HG02678 (cell line): ENCODE measurements around the gene RBM19.

ENCODE experiments used
- ATAC-seq: cut with Tn5 transposase; IDR thresholded peaks from one replicate; pipeline ENCODE4 v1.9.1; 2021; ENCODE audit warnings: mild to moderate bottlenecking, moderate library complexity; ENCODE audit not compliant: unreplicated experiment

The RBM19 gene

DNA sequence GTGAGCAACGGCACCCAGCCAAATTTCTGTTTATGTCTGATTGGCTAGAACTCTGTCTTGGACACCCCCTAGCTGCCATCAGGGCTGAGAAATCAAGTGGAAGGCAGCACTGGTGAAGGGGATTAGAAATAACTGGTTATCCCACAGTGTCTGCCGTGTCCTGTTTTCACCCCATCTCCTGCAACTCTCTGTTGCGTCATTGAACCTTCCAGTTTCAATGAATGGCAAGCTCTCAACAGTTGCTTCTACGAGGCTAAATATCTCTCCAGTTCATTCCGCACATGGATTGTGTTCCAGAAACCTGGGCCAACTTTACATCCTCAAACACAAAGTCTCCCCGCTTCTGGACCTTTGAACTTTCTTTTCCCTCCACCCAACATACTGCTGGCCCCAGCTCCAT is 173.7 kb downstream of the RBM19 start:
- no peak for ATAC-seq

DNA sequence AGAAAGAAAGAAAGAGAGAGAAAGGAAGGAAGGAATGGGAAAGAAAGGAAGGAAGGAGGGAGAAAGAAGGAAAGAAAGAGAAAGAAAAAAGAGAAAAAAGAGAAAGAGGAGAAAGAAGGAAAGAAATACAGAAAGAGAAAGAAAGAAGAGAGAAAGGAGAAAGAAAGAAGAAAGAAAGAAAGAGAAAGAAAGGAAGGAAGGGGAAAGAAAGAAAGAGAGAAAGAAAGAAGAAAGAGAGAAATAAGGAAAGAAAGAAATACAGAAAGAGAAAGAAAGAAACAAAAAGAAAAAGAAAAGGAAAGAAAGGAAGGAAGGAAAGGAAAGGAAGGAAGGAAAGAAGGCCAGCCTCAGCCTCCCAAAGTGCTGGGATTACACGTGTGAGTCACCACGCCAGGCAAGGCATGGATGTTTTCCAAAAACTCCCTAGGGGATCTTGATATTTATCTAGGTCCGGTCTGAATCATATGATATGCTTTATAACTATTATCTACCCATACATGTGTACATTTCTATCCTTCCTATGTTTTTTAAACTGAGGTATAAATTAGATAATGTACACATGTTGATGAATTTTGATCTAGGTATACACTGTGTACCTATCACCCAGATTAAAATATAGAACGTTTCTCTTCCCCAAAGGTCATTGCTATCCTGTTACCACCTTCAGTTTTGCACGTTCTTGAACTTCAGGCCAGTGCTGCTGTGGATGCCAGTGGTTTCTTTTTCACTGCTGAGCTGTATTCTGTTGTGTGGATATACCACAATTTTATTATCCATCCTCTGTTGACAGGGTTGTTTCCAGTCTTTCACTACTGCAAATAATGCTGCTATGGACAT is 177.9 kb downstream of the RBM19 start:
- no peak for ATAC-seq

DNA sequence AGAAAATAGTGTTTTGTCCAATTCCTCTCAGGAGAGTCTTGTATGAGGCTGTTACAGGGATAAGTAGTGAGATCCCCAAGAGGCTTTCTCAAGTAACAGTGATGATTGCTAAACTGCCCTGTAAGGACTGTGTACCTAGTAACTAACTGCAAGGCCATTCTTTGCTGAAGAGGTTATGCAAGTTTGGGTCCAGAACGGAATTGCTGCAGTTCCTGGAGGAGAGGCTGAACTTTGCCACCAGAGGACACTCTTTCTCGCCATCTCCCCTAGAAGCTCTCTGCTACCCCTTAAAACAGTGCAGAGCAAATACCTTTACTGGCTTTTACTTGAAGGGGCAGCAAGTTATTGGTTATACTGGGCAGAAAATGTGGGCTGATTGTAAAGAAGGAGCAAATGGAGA is 180.0 kb downstream of the RBM19 start:
- no peak for ATAC-seq

DNA sequence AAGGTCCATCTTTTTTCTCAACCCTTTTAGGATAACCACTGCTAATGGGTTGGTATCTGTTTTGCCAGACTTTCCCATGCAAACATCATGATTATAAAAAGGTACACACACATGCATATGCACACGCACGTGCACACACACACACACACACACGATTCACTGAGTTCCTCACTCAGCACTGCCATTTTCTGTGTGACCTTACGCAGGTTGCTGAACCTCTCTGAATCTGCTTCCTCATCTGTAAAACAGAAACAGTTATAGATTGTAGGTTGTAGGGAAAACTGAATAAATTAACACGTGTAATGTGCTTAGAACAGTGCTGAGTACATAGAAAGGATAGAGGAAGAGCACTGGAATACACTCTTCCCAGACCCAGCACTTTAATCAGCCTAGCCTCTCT is 182.3 kb downstream of the RBM19 start:
- no peak for ATAC-seq

DNA sequence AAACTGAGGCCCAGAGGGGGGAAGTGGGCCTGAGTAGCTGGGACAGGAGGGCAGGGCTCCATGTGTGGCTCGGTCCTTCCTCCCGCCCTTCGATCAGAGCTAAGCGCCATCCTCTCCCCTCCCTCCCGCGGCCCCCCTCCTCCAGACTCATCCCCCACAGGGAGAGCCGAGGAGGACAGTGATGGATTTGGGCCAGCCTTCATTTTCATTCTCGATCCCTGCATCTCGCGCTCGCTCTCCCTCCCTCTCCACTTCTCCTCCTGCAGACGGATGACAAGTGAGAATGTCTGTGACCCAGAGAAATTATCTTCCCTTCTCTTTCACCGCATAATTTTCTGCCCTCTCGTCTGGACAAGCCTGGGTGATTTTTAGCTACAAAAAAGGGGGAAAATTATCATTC is 183.3 kb downstream of the RBM19 start:
- ATAC-seq, result no peak

DNA sequence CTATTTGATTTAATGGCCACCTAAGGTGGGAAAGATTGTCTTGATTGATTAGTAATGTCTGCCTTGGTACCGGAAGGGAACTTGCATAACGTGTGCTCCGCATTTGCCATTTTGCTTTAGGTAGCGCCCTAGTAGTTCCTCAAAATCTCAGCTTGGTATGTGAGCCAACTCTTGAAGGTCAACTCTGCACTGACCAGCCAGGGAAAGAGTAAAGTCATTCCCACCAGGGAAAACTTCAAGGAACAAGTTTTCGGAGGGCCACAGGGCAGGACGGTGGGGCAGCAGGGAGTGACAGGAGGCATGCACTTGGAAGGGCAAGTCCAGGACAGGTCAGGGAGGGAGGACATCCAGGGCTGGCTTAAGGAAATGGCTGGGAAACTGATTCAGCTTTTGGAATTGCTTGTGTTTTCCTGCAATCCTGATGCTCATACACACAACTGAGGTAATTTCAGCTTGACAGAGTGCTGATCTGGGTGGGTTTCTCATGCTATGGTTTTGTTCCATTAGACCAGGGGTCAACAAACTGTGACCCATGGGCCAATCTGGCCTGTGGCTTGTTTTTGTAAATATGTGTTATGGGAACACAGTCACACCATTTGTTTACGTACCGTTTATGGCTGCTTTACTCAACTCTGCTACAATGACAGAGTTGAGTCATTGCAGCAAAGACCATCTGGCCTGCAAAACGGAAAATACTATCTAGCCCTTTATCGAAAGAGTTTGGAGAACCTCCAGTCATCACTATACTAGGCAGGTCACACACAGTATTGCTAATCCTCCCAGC is 184.5 kb downstream of the RBM19 start:
- ATAC-seq, result no peak

DNA sequence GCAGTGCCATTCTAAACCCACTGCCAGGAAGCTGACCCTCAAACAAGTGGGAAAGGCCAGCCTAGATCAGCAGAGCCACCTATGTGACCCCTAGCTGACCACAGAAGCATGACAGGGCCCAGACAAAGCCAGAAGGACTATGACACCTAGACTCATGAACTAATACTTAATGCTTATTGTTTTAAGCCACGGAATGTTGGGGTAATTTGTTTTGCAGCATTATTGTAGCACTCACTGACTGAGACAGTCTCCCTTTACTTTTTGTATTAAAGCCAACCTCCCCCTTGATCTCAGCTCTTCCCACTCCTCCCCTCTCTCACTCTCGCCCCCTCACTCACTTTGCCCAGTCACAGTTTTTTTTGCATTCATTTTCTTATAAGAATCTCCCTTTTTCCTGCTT is 186.4 kb downstream of the RBM19 start:
- ATAC-seq, result no peak

DNA sequence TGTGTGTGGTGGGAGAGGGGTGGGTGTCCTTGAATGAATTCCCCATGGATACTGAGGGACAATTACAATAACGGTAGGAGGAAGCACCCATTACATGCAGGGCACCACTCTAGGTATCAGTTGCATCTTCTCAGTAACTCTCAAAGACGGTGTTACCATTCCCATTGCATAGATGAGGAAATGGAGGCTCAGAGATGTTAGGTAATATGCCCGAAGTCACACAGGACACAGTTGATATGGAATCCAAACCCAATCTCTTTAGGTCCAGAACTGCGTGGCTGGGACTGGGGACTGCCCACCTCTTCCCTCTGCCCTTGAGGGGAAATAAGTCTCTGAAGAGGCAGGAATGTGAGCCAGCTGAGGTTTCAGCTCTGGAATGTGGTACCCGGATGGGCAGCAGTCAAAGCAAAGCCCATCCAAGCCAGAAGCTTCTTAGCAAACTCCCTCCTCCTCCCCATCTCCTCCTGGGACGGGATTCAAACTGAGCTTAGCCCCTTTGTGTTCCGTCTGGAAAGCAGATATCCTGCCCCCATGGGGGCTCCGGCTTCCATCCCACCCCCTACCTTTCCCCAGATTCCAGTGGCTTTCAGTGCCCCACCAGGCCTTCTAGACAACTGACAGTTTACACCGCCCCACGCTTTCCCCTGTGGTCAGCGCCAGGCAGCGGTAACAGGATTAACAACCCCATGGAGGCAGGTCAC is 187.5 kb downstream of the RBM19 start:
- no peak for ATAC-seq

DNA sequence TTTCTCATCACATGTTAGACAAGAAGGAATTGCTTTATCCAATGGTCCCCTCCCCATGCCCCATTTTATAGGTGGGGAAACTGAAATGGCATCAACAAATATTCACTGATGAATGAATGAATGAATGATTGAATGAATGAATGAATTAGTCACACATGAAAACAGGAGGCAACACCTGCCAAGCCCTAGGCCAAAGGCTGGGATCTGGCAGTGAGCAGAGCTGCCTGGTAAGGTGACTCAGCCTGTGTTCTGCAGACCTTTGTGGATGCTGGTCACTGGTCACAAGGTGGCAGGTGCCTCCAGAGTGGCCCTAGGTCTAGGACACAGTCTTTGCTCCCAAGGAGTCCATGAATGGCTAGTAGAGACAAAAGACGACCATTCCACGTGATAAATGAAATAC is 188.4 kb downstream of the RBM19 start:
- ATAC-seq, result no peak

DNA sequence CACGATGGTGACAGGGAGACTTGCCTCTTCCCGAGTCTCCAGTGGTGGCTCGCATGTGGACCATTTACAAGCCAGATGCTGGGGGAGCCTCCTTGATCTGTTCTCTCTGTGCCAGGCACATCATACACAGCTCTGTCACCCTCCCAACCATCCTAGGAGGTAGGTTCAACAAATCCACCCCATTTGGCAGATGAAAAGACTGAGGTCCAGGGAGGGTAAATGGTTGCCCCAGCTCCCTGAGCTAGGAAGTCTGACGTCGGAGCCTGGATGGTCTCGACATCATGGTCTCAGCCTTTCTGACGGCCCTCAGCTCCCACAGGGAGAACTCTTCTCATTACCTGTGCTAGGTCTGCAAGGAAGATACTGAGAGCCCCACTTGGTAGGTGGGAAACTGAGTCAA is 189.6 kb downstream of the RBM19 start:
- ATAC-seq, result no peak

DNA sequence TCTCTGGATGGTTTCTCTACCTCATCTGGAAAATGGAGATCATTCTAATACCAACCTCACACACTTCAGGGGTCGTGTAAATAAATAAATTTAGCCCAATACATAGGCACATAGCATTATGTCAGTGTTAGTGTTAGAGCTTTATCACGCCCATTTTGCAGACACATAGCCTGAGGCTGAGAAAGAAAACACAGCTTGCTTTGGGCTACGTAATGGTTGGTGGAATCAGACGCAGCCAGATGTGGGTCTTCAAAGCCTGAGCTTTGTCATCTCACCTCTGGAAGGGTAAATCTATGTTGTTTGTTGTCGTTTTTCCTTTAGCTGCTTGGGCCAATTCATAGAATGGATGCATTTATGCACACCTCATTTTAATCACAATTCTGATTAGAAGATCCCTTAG is 191.6 kb downstream of the RBM19 start:
- ATAC-seq, result no peak

DNA sequence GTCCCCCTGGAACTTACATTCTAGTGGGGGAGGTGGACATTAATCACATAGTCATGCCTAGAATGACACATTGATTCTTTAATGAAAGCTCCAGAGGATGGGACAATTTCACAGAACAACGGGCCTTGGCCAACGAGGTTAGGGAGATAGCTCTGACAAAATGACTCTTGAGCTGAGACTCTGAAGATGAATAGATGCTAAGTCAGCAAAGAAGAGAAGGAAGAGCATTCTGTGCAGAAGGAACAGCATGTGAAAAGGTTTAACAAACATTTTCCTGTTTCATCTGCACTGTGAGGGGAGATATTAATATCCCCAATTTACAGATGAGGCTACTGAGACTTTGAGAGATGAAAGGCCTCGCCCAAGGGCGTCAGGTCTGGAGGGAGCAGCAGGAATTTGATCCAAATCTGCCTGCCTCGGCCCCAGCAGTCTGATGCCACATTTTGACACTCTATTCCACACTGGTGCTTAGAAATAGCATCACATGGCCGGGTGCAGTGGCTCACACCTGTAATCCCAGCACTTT is 193.6 kb downstream of the RBM19 start:
- ATAC-seq, result no peak

DNA sequence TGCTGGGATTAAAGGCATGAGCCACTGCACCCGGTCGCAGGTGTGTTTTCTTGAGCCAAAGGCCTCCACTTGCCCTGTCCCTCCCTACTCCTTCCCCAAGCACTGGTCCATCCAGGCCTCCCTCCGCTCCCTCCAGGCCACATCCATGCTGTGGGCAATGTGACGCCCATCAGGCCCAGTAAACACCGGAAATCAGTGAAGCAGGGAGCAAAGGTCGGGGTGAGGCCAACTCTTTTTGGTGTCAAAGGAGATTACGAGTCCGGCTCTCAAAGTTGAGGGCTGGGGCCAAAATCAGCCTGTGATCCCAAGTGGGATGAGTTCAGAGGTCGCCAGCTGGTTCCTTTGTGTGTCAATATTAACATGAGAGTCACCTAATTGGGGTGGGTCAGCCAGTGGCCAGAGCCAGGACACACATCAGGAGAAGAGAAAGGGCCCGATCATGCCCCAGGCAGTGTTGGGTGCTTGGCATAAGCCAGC is 195.7 kb downstream of the RBM19 start:
- ATAC-seq, result no peak

DNA sequence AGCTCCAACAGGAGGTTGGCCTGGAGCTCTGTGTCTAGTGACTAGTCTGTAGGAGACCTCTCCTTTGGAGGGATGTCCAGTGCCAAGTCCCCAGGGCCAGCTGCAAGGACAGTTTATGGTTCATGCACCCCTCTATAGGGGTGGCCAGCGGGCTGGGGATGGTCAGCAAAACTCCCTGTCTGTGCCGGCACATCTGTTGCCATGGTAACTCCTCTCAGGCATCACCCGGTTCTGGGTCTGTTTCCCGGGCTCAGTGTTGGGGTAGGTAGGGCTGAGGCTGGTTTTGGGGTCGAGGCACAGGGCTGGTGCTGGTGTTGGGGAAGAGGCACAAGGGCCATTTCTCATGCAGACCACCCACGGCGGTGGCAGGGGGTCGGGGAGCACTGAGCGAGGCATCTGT is 196.8 kb downstream of the RBM19 start:
- no peak for ATAC-seq

DNA sequence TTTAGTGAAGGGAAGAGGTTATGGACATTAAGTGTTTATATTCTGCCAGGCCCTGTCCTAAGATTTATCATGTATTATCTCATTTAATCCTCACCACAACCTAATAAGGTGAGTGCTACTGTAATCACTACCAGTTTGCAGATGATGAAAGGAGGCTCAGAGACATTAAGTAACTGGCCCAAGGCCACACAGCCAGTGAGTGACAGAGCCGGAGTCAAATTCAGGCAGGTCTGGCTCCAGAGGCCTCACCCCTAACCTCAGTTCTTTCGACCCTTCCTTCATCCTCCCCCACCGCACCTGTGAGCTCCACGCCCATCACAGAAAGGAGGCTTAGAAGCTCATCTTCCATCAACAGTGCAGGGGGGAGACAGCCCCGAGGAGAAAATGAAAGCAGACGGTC is 197.3 kb downstream of the RBM19 start:
- ATAC-seq, result no peak

DNA sequence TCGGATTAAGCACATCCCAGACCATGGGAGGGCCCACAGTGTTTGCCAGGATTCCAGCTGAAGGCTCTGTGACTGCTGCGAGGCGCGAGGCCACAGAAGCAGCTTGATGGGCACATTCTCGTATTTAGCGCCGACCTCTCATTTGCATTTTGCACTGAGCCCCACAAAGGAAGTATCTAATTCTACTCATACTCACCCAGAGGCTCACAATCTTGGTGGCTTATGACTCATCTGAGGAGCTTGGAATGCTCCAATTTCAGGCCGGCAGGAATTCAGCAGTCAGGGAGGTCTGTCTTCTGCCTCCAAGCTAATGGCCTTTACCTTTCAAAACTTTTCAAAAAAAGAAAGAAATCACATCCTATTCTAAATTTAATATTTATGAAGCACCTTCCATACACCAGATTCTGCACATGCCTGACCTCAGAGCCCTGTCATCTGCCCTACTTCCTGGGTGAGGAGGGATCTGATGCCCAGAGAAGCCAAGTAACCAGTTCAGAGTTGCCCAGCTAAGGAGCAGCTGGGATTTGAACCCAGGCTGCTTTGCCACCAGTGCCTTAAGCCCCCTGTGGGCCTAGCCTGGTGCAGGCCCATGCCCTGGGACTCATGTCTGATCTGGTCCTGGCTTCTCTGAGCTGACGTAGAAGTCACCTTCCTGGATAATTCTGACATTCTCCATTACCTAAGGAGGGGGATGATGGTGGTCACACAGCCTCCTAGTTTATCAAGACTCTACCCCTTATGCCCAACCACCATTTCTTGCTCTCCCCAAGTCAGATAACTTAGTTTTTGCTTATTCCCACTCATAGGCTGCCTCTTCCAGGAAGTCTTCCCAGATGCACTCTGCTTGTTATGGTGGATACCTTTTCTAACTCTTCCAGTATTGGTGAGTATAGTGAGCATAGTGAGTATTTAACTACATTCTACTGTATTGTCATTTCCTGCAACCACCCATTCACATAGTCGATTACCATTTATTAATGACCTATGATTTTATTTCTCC is 198.9 kb downstream of the RBM19 start:
- ATAC-seq, result no peak
